Dermis microvascular lymphatic vessel endothelial cell (primary cell): Measurements from ENCODE around the gene CYBA. TPM values are rescaled to one million over a fixed set of nuclear protein-coding genes. Genes with fewer than 3 reads are reported as not detected.
A peak's percentile ranks its signal among the peaks of the same experiment; 100 is the strongest.
"Not testable (repeated sequence)": the region's sequence is repeated elsewhere in the genome, so short reads cannot be mapped to it uniquely, and the experiment has no call there.

Source experiments
- DNase-seq, 2 donors: peaks; one replicate each; pipeline versions ENCODE4 v3.0.0 to v3.0.0-alpha.2; 2010; ENCODE audit warnings: low read depth in 2 of 2
- total RNA-seq: library from RNA; depleted of rRNA; stranded (reverse); fragments of >200 nt; gene quantifications from 2 replicates; pipeline ENCODE4 v1.2.1, GENCODE V29; 2014

CYBA gene
- total RNA-seq, 1 donor from 2014 or later = 336 TPM

DNA sequence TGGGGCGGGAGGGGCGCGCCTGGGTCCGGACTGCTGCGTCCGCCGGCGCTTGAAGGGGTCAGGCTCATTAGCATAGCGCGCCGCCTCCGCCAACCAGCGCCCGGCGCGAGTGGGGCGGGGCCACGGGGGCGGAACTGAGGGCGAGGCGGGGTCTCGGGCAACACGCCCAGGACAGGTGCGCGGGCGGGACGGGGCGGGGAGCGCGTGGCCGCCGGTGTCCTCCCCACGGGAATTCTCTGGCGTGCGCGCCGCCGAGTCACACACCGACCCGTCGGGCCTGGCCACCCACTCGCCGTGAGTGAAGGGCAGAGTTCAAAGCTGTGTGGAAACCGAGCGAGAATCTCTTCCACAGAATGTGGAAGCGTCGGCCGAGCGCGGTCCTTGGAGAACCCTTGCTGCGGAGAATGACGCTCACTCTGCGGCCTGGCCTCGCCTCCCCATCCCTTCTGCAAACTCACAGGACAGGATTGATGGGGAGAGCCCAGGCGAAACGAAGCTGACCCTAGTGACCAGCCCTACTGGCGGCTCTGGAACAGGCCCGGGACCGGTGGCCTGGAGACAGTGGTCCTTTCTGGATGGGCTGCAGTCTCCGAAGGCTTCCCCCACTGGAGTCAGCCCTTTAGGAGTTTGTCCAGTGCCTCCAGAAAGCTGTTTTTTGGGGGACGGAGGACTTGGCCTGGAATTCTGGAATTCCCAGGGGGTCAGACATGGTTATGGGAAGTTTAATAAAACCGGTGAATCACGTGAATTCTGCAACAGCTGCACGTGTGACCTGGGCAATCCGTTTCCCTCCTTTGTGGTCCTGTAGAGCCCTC, 35.8 kb upstream of the CYBA start, which contains the start of gene SNAI3:
SNAI3 (minus strand) TSS at position 69 of the 815 bp plus-strand sequence. CDS start 101 bp downstream, outside the sequence.
- DNase-seq = peak in 1 of 2 donors; percentile 68

DNA sequence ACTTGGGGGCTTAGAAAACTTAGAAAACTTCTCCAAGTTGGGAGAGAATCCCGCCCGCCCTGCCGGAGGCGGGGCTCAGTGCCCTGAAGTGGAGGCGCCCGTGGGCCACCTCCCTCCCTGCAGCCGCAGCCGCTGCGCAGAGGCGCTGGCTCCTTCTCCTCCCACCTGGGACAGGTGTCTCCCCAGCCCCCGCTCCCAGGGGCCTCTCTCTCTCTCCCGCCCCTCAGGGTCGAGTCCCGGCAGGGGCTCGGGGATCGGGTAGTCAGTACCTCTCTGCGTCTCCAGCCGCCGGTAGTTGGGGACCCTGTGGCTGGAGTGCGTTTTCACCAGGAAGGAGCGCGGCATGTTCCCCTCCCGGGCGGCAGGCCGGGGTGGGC, 35.2 kb upstream of the CYBA start:
- no peak for DNase-seq

DNA sequence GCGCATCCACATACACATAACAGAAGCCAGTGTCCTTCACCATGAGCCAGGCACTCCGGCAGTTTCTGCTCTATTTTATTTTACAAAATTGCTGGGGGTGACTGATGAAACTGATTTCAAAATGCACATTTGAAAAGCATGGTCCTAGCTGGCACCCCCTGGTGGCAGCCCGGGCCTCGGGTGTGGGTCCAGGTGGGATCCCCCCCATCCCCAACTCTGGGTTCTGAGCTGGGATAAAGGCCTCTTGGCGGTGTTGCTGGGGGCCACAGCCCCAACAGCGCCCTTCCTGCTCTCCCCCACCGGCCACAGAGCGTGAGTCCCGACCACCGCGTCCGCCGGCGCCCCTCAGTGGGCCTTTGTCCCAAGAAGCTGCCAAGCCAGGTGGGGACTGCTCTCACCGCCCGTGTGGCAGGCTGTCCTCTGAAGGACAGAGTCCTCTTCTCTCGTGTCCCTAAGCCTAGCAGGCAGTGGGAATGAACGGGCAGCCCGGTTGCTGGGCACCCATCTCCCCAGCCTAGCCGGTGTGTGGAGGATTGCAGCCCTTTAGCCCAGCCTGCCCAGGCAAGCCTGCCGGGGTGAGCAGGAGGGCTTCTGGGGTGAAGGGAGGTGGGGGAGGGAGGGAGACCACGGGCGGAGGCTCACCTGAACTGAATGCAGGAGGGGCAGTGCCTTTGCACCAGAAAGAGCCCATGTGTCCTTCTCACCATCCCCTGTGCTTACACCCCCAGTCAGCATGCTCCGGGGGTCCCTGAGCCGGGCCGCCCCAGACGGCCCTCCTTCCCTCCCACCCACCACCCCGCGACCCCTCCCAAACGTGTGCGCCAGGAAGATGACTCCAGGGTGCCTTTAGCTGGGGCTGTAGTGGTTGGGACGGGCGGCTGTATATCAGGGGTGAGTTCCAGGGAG, 34.6 kb upstream of the CYBA start:
- peak in 1 of 2 donors; percentile 34 for DNase-seq

DNA sequence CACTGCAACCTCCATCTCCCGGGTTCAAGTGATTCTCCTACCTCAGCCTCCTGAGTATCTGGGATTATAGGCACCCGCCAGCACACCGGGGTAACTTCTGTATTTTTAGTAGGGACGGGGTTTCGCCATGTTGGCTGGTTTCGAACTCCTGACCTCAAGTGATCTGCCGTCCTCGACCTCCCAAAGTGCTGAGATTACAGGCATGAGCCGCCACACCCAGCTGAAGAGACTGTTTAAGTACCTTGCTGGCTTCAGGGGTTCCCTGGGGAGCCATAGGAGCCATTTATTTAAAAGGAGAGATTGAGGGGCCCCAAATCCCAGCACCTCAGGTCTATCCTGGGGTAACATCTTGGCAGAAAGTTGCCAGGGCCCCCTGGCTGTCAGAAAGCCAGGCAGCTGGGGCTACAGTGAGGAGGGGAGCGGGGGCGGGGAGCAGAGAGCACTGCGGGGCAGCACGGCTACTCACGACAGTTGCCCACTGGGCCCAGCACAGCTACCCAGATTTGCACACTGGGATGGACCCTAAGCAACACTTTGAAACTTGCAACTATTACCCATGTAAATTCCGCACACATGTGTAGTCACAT, 33.8 kb upstream of the CYBA start:
- DNase-seq = no peak

DNA sequence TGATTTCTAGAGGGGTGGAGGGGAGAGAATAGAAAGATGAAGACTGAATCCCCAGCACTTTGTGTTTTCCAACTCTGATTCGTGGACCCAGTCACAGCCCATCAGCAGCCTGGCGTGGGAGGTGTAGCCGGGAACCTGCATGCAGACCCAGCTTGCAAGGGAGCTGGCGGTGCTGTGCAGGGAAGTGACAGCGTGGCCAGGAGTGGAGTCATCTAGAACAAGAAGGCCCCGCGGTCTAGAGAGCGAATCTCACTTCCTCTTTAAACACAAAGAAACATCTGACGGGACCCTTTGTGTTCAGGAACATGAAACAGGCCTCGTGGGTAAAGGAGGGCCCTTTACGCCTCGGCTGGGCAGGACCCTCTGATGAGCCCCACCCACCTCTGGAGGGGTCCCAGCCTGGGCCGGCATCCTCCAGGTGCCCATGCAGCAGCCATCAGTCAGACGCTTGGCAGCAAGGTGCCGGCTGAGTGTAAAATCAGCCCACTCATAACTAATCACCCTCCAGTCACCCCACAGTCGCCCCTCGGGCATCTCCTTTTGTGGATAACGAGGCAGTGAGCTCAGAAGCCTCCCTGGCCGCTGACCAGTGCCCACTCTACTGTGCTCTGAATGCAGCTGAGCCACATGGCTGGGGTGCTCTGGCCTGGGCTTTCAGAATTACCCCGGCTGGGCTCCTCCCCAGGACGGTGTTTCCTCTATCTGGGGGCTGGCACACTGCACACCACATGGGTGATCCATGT, 31.0 kb upstream of the CYBA start:
- no peak for DNase-seq

DNA sequence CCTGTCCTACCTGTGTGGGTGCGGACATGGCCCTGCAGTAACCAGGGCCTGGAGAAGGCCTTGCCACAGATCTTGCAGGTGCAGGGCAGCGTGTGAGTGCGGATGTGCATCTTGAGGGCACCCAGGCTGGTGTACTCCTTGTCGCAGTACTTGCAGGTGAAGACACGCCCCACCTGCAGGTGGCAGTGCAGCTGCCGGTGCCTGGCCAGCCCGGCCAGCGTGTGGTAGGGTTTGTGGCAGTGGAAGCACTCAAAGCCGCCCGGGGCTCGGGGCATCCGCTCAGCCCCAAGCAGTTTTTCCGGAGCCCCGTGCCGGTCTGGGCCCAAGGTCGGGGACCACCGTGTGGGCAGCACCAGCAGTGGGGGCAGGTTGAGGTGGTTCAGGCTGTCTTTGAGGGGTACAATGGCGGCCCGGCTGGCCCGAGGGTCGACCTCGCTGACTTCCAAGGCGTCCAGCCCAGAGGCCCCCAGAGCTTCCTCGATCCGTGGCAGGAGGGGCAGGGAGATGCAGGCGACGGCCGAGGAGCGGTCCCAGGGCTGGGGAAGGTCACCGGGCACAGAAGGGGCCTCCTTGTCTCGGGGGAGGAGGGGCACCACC, 30.3 kb upstream of the CYBA start:
- peak in 1 of 2 donors; percentile 36 for DNase-seq

DNA sequence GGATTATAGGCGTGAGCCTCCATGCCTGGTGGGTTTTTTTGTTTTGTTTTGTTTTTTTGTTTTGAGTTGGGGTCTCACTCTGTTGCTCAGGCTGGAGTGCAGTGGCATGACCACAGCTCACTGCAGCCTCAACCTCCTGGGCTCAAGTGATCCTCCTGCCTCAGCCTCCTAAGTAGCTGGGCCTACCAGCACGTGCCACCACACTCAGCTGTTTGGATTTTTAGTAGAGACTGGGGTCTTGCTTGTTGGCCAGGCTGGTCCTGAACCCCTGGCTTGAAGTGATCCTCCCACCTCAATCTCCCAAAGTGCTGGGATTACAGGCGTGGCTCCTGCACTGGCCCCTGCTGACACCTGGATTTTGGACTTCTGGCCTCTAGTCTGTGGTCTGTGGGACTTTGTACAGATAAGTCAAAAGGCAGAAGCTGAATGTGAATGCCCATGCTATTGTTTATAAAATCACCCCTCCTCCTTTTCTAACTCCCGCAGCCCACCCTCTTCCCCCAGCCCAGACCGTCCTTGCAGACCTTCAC, 29.8 kb upstream of the CYBA start:
- DNase-seq = no peak

DNA sequence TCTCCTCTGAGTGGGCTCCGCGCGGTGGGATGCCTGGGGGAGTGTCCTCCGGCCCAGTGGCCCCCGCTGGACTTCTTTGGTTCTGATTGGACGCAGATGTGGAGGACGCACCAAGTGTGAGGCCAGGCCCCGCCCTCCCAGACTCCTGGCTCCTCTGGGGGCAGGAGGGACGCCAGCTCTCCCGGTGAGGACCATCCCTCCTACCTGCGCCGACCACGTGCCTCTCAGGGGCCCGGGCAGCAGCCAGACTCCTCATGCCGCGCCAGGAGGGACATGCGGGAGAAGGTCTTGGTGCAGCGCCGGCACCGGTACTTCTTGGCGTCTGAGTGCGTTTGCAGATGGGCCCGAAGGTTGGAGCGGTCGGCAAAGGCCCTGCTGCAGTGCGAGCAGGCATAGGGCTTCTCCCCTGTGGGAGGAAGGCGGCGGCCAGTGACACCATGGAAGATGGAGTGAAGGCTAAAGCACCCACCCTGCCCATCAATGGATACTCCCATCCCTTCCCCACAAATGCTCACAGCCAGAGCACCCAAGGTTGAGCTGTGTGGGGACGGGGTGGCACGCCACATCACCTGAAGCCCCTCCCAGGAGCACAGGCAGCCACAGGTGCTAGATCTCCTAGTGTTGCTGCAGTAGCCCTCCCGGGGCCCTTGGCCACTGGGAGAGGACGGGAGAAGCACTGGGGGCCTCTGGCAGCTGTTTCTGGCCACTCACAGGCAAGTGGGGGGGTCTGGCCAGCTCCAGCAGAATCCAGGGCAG, 27.5 kb upstream of the CYBA start:
- no peak for DNase-seq

DNA sequence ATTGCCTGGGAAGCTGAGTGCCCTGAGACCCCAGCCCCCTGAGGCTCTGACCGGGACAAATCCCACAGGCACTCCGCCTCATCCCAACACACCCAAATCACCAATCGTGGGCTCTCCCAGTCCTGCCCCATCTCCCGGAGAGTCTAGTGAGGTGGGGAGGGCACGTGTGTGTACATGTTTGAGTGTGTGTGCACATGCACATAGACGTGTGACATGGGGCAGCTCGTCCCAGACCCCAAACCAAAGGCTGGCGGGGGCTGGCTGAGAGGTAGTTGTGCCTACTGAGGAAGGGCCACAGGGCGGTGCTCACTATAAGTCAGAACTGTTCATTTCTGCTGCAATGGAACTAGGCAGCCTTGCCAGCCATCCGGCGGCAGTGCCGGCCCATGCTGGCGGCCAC, 26.9 kb upstream of the CYBA start:
- no peak for DNase-seq

DNA sequence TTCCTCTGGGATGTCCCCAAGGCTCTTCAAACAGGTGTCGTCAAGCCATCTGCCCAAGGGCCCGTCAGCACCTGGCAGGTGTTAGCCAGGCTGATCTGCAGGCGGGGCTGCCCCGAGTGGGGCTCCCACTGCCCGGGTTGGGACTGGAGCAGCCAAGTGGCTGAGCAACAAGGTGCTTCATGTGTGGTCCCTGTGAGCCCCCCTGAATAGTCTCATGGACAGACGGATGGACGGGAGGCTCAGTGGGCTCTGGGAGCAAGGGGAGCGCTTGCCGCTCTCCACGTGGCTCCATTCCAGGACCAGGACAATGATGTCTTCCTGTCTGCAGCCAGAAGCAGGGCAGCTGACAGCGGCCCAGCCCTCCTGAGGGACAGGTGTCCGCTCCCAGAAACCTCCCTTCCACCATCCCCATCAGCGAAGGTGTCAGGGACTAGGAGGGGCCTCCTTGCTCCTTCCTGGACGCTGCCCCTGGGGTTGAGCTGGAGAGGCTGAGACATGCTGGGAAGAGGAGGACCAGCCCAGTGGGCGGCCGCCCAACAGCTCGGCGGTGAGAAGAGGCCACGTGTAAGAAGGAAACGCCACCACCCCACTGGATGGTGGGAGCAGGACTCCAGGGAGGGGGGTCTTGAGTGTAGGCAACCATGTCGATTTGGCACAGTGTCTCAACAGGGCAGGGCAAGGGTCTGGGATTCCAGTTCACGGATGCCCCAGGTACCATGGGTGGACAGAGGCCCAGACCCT, 25.8 kb upstream of the CYBA start:
- DNase-seq = no peak

DNA sequence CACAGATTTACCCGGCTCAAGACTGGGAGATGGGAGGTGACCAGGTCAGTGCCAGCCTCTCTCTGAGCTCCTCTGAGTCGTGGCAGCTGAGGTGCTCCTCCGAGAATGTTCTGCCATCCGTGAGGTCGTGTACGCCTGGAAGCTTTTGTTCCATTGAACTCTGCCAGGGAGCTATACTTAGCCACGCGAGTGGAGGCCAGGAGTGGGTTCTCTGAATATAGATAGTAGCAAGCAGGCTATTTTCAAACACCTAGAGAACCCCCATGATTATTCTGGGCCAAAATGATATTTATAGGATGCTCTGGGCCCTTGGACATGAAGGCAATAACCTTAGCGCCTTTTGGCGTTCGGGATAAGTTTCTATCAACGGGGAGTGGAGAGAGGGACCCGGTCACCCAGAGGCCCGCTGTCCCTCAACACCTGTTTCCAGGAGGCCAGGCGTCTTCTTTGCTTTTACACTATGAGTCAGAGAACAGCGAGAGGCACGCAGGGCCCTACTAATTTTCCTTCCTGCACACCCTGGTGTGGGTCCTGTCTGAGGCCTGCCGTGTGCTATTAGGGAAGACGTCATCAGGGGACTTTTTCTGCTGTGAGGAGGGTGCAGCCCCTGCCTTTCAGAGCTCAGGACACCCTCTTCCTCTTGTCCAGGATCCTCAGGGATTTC, 23.0 kb upstream of the CYBA start:
- no peak for DNase-seq

DNA sequence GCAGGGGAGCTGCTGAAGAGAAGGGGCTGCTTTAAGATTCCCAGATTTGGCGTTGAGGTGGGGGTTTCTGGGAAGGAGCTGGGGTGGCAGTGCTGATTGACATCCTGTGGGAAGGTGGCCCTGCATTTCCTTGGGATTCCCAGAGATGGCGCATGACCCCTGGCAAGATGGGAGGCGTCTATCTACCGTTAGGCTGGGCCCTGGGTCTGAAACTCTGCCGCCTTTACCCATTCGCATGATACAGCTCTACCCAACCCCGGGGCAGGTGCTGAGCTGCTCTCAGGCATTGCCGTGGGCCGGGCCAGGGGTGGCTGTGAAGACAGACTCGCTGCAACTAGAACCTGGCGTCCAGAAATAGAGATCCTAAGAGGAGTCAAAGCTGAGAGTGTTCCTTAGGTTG, 21.9 kb upstream of the CYBA start:
- DNase-seq = no peak

DNA sequence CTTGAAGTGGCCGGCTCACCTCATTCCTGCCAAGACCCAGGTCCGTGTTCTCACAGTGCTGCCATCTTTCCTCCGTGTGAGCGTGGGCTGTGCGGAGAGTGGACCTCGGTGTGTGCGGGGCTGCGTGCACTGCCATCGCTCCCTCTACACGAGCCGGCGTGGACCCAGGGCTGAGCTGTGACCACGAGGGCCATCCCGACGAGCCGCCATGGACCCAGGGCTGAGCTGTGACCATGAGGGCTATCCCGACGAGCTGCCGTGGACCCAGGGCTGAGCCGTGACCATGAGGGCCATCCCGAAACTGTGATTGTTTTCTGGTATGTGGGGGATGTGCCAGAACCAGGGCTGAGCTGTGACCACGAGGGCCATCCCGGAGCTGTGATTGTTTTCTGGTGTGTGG, 21.0 kb upstream of the CYBA start:
- no peak for DNase-seq

DNA sequence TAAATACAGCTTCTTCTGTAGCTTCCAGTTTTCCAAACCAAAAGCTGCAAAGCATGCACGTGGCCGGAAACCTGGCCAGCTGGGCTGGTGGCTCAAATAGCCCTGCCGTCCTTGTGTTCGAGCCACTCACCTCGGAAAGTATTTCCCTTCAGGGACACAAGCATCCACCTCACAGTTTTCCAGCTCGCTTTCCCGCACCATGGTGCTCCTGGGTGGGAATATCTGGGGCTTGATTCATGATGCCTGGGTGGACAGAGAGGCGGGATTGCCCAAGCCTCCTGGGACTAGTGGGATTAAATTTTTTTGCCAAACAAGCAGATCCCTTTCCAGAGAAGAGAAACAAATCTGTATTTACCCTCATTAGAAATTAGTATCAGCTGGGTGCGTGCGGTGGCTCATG, 19.1 kb upstream of the CYBA start:
- DNase-seq = no peak

DNA sequence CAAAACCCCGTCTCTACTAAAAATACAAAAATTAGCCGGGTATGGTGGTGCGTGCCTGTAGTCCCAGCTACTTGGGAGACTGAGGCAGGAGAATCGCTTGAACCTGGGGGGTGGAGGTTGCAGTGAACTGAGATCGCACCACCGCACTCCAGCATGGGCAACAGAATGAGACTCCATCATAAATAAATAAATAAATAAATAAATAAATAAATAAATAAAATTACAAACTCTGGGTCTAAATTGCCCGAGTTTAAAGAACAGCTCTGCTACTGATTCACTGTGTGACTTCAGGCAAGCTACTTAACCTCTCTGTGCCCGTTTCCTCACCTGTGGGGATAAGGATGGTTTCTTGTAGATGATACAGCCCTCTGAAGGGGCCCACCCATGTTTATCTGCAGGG, 18.6 kb upstream of the CYBA start:
- DNase-seq = not testable (repeated sequence)

DNA sequence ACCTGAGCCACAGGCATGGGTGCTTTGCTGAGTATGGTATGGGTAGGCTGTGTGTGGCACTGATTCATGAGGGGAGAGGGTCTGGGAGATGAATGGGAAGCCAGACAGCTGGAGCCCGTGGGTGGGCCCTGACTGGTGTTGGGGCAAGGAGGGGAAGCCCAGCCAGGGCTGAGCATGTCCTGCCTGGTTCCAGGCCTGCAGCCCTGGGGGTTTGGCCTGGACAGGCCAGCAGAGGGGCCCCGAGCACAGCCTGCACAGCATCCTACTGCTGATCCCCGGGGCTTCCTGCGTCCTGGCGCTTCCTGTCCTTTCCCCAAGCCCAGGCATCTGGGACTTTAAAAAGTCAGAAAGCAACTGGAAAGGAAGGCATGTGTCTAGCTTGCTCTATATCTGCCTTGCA, 16.6 kb upstream of the CYBA start:
- peak in 1 of 2 donors; percentile 56 for DNase-seq

DNA sequence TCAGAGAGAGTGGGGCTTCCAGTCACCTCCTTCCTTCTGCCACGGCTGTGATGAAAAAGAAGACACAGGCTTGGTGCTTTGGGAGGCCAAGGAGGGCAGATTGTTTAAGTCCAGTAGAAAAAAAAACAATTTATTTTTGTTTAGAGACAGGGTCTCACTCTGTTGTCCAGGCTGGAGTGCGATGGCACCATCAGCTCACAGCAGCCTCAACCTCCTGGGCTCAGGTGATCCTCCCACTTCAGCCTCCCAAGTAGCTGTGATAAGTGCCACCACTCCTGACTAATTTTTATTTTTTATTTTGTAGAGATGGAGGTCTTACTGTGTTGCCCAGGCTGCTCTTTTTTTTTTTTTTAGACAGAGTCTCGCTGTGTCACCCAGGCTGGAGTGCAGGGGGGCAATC, 14.7 kb upstream of the CYBA start:
- no peak for DNase-seq

DNA sequence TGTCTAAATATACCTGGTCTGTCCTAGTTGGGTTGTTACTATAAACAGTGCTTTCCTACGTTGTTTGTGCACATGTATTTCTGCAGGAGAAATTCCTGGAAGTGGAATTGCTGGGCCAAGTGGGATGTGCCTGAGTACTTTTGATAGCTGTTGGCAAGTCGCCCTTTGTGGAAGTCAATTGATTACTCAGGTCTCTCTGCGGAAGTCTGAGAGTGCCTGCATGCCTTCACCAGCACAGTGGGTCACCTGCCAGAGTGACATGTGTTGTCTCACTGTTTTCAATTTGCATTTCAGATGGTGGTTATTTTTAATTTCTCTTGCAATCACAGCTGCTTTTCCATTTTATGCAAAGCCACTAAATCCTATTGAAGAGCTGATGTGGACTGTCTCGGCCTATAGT, 14.3 kb upstream of the CYBA start:
- peak; percentile 96 to 97 for DNase-seq
